Measurements from ENCODE around the gene SELENOO. TPM values are rescaled to one million over a fixed set of nuclear protein-coding genes. Genes with fewer than 3 reads are reported as not detected.
A peak's percentile ranks its signal among the peaks of the same experiment; 100 is the strongest.

Gene SELENOO
- total and polyA plus RNA-seq, 2 donors (not counting 1 experiment from before 2014, with no cell fraction given): 62.1 to 74.6 TPM

DNA sequence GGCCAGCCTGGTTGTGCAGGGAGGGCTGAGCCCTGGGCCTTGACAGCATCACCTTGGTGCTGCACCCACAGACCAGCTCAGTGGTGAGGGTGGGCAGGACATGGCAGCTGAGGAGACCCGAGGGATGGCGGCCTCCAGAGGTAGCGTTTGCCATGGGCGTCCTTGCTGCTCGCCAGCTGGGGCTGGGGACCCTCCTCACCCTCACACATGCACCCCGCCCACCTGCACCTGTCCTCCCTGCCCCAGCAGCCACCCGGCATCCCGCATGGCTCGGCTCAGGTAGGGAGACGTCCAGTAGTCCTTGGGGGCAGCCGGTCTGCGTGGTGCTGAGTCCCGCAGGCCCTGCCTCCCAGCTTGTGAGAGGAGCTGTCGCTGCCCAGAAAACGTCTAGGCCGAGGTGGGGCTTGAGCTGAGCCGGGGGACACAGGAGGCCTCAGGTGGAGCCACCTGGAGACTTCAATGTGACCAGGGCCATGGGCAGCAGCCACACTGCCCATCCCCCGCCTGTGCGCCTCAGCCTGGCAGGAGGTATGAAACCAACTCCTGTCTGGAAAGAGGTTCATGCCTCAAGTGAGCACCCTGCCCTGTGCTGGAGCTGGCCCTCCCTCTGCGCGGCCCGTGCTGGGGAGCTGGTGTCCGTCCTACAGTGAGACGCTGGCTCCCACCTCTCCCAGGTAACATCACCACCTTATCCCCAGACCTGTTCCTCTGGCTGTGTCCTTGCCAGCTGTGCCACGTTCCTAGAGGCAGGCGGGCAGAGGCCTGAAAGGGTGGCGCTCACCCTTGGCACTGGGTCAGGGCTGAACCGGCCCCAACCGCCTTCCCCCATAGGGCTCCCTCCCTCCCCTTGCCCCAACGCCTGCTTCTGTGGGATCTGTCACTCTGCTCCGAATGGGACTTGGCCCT lies 18.4 kb upstream of the SELENOO start:
- ATAC-seq (ENCODE audit: low read depth) (no peak), DNase-seq (peak; percentile 20)
- Histone ChIP-seq H3K9me3 (ENCODE audit: control extremely low read depth in 1 of 3, control insufficient read depth in 2 of 3, insufficient read depth in 1 of 3, low read length in 2 of 3) (no peaks in the 10 kb centered on the region), H3K9ac (ENCODE audit: low read length) (no peak overlapping the region), H3K36me3 (replicated peaks in 1 of 2; ENCODE audit: control extremely low read depth in 1 of 2, control insufficient read depth in 1 of 2, extremely low read depth in 1 of 2, insufficient read depth in 2 of 2, low read length in 1 of 2) (no peaks in the 10 kb centered on the region), H2AFZ (ENCODE audit: insufficient read depth, low read depth, low read length, poor library complexity, severe bottlenecking) (no peak overlapping the region), H3K79me2 (ENCODE audit: control insufficient read depth, insufficient read depth, low read length) (peaks cover 11% of the 10 kb centered on the region), H3K27me3 (replicated peaks in 1 of 4; ENCODE audit: control extremely low read depth in 1 of 4, control insufficient read depth in 3 of 4, insufficient read depth in 4 of 4, low read length in 3 of 4) (peaks cover 0 to 21% (median 2%) of the 10 kb centered on the region in 4 experiments), H3K4me3 (ENCODE audit: control extremely low read depth in 1 of 5, extremely low read depth in 1 of 5, insufficient read depth in 1 of 5, low read depth in 2 of 5, low read length in 4 of 5) (no peak overlapping the region), H3K4me1 (ENCODE audit: control insufficient read depth in 2 of 2, insufficient read depth in 2 of 2, low read length in 2 of 2) (peaks cover 33 to 34% of the 10 kb centered on the region in 2 donors), H3K4me2 (replicated peaks; ENCODE audit: low read depth, low read length, poor library complexity, severe bottlenecking) (no peak overlapping the region), H3K27ac (ENCODE audit: low read length in 2 of 2) (no peak overlapping the region), H4K20me1 (ENCODE audit: control insufficient read depth, insufficient read depth, low read length, poor library complexity, severe bottlenecking) (no peaks in the 10 kb centered on the region)
- 94% methylated on average over 31 of the region's 31 CpGs for WGBS (ENCODE audit: insufficient coverage)
- Mint-ChIP-seq H3K4me3 (peak overlapping the region; percentile 7), H3K27me3 (peaks cover 7% of the 10 kb centered on the region), H3K27ac (no peak overlapping the region), H3K4me1 (peaks cover 25% of the 10 kb centered on the region), H3K9me3 (ENCODE audit: insufficient read depth) (no peaks in the 10 kb centered on the region)
- CTCF ChIA-PET: no interaction called here
- no peak for TF ChIP-seq EZH2 (IDR thresholded peaks at IDR 0.05; ENCODE audit: borderline replicate concordance, insufficient read depth, low read depth, low read length, poor library complexity, severe bottlenecking)
- TF ChIP-seq CTCF (IDR thresholded peaks at IDR 0.05): no peak
- POLR2A ChIA-PET: interaction anchor here (0.6 kb wide), 1 partner anchor 19 kb away, joined by 3 read pairs; no protein-coding TSS in a partner anchor
- intact Hi-C loops (cut with micrococcal nuclease): no loop called here
